Lower leg skin (tissue), 4 donors: ENCODE measurements around the gene HYDIN. TPM values are rescaled to one million over a fixed set of nuclear protein-coding genes. Genes with fewer than 3 reads are reported as not detected.

Source experiments
- DNase-seq, 2 donors: peaks; one replicate each; pipeline ENCODE4 v3.0.0-alpha.2; 2019; ENCODE audit warnings: low spot score in 2 of 2
- H3K4me3 ChIP-seq: fragments of 200-600 bp; sonication (generic); 2 replicates; pipeline ENCODE4 v1.5.1; 2017; ENCODE audit warnings: mild to moderate bottlenecking, low read depth; ENCODE audit not compliant: poor library complexity, severe bottlenecking
- POLR2A ChIP-seq, 2 donors: fragments of 450-650 bp; IDR thresholded peaks; one replicate each; pipeline ENCODE4 v1.6.1; 2016 to 2017; ENCODE audit warnings: antibody characterized with exemption in 2 of 2, mild to moderate bottlenecking in 1 of 2, moderate library complexity in 1 of 2
- WGBS, 2 donors: methylation state at CpG; one replicate each; pipeline ENCODE4 v1.1.5; 2018; 5-methylcytosine and 5-hydroxymethylcytosine counted together
- intact Hi-C: fragments of 100-400 bp; cut with DNase I; formaldehyde crosslinking; loops from one replicate; pipeline ENCODE4 v1.15.0; 2023; ENCODE audit warnings: low total_unique reads
- total RNA-seq, 4 donors: library from RNA; depleted of rRNA; stranded (reverse); fragments of >200 nt; gene quantifications; one replicate each; pipeline ENCODE4 v1.1.0, GENCODE V29; 2016
- TF ChIP-seq, protein P1 (sequence below), 3 donors: fragments of 450-650 bp; IDR thresholded peaks; one replicate each; pipeline ENCODE4 v1.5.1; 2016; ENCODE audit warnings: antibody characterized with exemption in 3 of 3, mild to moderate bottlenecking in 3 of 3, moderate library complexity in 2 of 3

Gene HYDIN
- total RNA-seq, 4 donors from 2014 or later, result 0.15 to 2.3 (median 1.5) TPM; not detected in 1

DNA sequence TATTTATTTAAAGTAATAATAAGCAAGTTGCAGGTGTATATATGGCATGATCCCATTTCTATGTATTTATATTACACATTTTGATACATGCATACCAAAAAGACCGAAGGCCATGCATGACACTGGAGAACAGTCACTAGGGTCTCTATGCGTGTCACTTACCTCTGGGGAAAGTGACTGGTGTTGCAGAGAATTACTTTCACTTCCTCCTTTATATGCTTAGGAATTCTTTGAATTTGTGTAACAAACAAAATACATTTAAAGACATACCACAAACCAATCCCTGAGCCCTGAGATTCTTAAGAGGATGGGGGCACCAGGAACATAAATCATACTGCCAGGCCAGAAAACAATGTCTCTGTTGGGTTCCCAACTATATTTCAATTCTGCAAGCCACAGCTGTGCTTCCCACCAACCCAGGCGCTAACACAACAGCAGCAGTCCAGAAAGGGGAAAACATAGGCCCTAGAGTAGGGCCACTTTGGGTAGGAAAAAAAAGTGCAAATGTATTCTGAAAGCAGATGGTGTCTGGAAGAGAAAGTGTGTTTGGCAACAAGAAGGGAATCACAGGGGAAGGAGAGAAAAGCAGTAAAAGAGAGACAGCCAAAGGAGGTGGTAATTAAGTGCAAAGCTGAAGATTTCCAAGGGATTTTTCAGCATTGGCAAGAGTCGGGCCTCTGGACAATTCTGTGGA is 24.5 kb upstream of the HYDIN start:
- TF ChIP-seq, protein P1, sequence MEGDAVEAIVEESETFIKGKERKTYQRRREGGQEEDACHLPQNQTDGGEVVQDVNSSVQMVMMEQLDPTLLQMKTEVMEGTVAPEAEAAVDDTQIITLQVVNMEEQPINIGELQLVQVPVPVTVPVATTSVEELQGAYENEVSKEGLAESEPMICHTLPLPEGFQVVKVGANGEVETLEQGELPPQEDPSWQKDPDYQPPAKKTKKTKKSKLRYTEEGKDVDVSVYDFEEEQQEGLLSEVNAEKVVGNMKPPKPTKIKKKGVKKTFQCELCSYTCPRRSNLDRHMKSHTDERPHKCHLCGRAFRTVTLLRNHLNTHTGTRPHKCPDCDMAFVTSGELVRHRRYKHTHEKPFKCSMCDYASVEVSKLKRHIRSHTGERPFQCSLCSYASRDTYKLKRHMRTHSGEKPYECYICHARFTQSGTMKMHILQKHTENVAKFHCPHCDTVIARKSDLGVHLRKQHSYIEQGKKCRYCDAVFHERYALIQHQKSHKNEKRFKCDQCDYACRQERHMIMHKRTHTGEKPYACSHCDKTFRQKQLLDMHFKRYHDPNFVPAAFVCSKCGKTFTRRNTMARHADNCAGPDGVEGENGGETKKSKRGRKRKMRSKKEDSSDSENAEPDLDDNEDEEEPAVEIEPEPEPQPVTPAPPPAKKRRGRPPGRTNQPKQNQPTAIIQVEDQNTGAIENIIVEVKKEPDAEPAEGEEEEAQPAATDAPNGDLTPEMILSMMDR (IDR thresholded peaks at IDR 0.05), result no peak
- no peak for TF ChIP-seq POLR2A (IDR thresholded peaks at IDR 0.05)
- DNase-seq, result no peak
- H3K4me3 ChIP-seq, result no peak overlapping the region
- WGBS, 2 donors, result 80 to 83% methylated on average over 4 of the region's 4 CpGs
- intact Hi-C loops, result no loop called here

DNA sequence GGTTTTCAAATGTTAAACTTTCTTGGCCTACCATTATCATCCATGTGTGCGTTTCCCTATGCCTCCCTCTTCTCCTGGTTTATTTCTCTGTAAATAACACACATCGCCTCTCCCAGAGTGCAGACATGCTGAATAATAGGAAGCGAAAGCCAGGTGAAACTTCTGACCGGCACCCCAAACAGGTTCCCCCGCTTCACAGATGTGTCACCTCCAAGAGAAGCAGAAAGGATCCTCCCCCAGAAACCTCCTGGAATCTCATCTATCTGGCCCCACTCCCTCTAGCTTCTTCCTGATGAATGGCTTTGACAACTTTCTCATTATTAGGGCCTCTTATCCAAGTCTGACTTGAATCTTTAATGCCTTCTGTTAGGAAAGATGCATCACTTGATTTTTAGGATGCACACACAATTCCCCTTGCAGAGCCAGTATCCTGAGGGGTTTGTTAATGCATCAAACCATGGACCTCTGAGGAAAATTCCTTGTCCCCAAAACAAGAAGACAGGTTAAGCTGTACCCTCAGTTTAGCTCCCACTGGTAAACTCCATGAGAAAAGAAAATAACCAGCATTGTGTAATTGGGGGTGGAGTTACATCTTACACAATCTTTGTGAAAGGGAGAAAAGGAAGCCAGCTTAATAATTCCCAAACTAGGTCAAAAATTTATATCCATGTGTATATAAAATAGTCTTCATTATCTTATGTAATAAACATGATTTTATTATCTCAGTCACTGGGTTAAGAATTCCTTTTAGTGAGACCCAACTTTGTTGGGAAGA is 20.1 kb upstream of the HYDIN start:
- WGBS, 2 donors, result 62 to 77% methylated on average over 5 of the region's 5 CpGs
- H3K4me3 ChIP-seq, result no peak overlapping the region
- intact Hi-C loops, result no loop called here
- no peak for DNase-seq
- TF ChIP-seq, protein P1 (IDR thresholded peaks at IDR 0.05), result no peak

DNA sequence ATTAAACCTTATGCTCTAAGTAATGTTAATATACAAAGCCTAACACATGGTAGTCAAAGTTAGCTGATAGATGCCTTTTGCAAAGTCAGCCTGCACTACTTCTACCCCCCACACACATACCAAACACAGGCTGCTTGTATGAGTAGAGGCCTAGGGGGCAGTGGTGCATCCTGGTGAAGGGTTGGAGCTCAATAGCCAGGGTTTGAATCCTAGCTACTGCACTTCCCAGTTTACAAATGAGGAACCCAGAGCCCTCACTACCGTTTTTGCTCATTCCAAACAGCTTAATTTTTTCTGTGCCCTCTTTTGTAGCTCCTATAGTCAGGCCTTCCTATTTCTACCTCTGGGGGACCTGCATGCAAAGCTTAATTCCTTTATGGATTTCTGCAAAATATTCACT is 18.9 kb upstream of the HYDIN start:
- no peak overlapping the region for H3K4me3 ChIP-seq
- WGBS, 2 donors, result 19 to 26% methylated on average over 1 of the region's 1 CpG
- no peak for TF ChIP-seq POLR2A (IDR thresholded peaks at IDR 0.05)
- TF ChIP-seq, protein P1 (IDR thresholded peaks at IDR 0.05), result no peak
- no peak for DNase-seq
- intact Hi-C loops, result no loop called here

DNA sequence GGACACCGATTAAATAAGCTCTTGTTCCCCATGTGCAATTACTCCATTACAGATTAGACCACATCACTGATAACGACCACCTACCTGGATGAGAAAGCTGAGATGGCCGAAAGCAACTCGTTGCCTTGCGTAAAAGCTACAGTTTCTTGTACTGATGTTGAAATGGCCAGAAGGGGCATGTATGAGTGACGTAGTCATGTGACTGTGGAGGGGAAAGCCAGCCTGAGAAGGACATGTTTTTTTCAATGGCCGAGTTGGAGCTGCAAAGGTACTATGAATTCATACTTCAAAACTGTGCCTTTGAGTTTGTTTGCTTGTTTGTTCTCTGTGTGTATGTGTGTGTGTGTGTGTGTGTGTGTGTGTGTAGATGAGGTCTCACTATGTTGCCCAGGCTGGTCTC is 17.0 kb upstream of the HYDIN start:
- intact Hi-C loops, result no loop called here
- H3K4me3 ChIP-seq, result no peak overlapping the region
- DNase-seq, result no peak
- WGBS, 2 donors, result 89 to 90% methylated on average over 7 of the region's 7 CpGs
- TF ChIP-seq, protein P1 (IDR thresholded peaks at IDR 0.05), result no peak
- TF ChIP-seq POLR2A (IDR thresholded peaks at IDR 0.05), result no peak

DNA sequence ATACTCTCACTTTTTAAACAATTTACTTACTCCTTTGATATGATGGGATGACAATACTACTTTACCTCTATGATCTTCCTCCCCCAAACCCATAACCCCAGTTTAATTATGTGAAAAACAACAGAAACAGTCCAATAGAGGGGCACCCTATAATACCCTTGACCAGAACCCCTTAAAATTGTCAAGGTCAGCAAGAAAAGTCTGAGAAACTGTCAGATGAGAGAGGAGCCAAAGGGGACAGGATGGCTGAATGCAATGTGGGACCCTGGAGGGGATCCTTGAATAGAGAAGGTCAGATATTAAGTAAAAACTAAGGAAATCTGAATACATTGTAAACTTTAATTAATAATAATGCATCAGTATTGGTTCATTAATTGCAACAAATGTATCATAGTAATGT is 15.8 kb upstream of the HYDIN start:
- TF ChIP-seq, protein P1 (IDR thresholded peaks at IDR 0.05), result no peak
- TF ChIP-seq POLR2A (IDR thresholded peaks at IDR 0.05), result no peak
- intact Hi-C loops, result no loop called here
- no peak overlapping the region for H3K4me3 ChIP-seq
- no peak for DNase-seq
